Keratinocyte (primary cell): Measurements from ENCODE around the gene F5. TPM values are rescaled to one million over a fixed set of nuclear protein-coding genes. Genes with fewer than 3 reads are reported as not detected.

Source experiments
- DNase-seq: peaks from one replicate; pipeline ENCODE4 v3.0.0-alpha.2; 2011; ENCODE audit warnings: low read depth, missing footprints, low spot score
- FAIRE-seq: peaks from 2 replicates; lab custom pipeline; 2011; peaks lifted over from hg19 to GRCh38; lab: Jason Lieb, UNC
- H2AFZ ChIP-seq: 2 replicates; pipeline ENCODE4 v1.6.0; 2012; ENCODE audit warnings: low read length, control low read depth, inconsistent platforms; ENCODE audit not compliant: control insufficient read depth
- H3K27ac ChIP-seq: 2 replicates; pipeline ENCODE4 v1.5.1; 2011; ENCODE audit warnings: low read length; ENCODE audit not compliant: control insufficient read depth, insufficient read depth
- H3K27me3 ChIP-seq: 3 replicates; pipeline ENCODE4 v1.6.0; 2011; ENCODE audit warnings: low read length; ENCODE audit not compliant: control insufficient read depth, insufficient read depth; ENCODE audit errors: extremely low read depth
- H3K36me3 ChIP-seq, 2 experiments: 2 replicates in 1 of 2; 3 replicates in 1 of 2; pipeline ENCODE4 v1.5.1; 2011; ENCODE audit warnings: low read length in 2 of 2, mild to moderate bottlenecking in 1 of 2; ENCODE audit not compliant: control insufficient read depth in 2 of 2, insufficient read depth in 2 of 2; ENCODE audit errors: extremely low read depth in 1 of 2
- H3K4me1 ChIP-seq: 3 replicates; pipeline ENCODE4 v1.5.1; 2011; ENCODE audit warnings: low read length; ENCODE audit not compliant: control insufficient read depth, insufficient read depth; ENCODE audit errors: extremely low read depth
- H3K4me2 ChIP-seq: 3 replicates; pipeline ENCODE4 v1.6.0; 2011; ENCODE audit warnings: low read depth, low read length; ENCODE audit not compliant: control insufficient read depth, insufficient read depth; ENCODE audit errors: extremely low read depth
- H3K4me3 ChIP-seq, 3 experiments: fragments of 200-600 bp in 1 of 3; sonication (generic) in 1 of 3; 2 replicates in 2 of 3; 3 replicates in 1 of 3; pipeline ENCODE4 v1.5.1; 2011 to 2016; ENCODE audit warnings: low read length in 3 of 3, mild to moderate bottlenecking in 3 of 3, control low read depth in 2 of 3, inconsistent platforms in 1 of 3, low read depth in 1 of 3, mixed read lengths in 1 of 3, mixed run types in 1 of 3, moderate library complexity in 1 of 3; ENCODE audit not compliant: control insufficient read depth in 2 of 3, insufficient read depth in 2 of 3; ENCODE audit errors: extremely low read depth in 1 of 3
- H3K79me2 ChIP-seq: 2 replicates; pipeline ENCODE4 v1.6.0; 2012; ENCODE audit warnings: low read length; ENCODE audit not compliant: control insufficient read depth, insufficient read depth
- H3K9ac ChIP-seq: 3 replicates; pipeline ENCODE4 v1.6.0; 2011; ENCODE audit warnings: low read length; ENCODE audit not compliant: control insufficient read depth, insufficient read depth; ENCODE audit errors: extremely low read depth
- H3K9me1 ChIP-seq: 3 replicates; pipeline ENCODE4 v1.6.0; 2011; ENCODE audit warnings: low read length; ENCODE audit not compliant: control insufficient read depth, insufficient read depth; ENCODE audit errors: extremely low read depth
- H3K9me3 ChIP-seq: 2 replicates; pipeline ENCODE4 v1.5.1; 2012; ENCODE audit warnings: low read depth, low read length; ENCODE audit not compliant: control insufficient read depth
- H4K20me1 ChIP-seq: 3 replicates; pipeline ENCODE4 v1.6.0; 2011; ENCODE audit warnings: low read length; ENCODE audit not compliant: control insufficient read depth, insufficient read depth; ENCODE audit errors: extremely low read depth
- EZH2 ChIP-seq: IDR thresholded peaks from one replicate; pipeline ENCODE4 v1.6.1; 2012; ENCODE audit warnings: inconsistent platforms, mild to moderate bottlenecking, low read length, moderate library complexity
- dilution Hi-C: fragments of 300-500 bp; cut with MboI; formaldehyde crosslinking; loops from one replicate; pipeline ENCODE4 v1.7.0; 2020; ENCODE audit warnings: low sequenced_read_pairs; ENCODE audit not compliant: extremely low pct_ligation_motif_present
- polyA plus RNA-seq, 5 experiments: library from polyadenylated mRNA; depleted of rRNA in 3 of 5; stranded (reverse) in 3 of 5; stranded (forward) in 1 of 5; unstranded in 1 of 5; fragments of >200 nt; gene quantifications; 1 replicate in 1 of 5; 2 replicates in 3 of 5; 3 replicates in 1 of 5; pipeline versions ENCODE4 v1.2.1 to v1.2.3, GENCODE V29; 2011 to 2012; ENCODE audit warnings: missing spikeins in 2 of 5, low read depth in 1 of 5, low replicate concordance in 1 of 5
- TF ChIP-seq, protein P1 (sequence below), 3 experiments: IDR thresholded peaks in 1 of 3; conservative IDR thresholded peaks in 1 of 3; optimal IDR thresholded peaks in 1 of 3; 2 replicates in 2 of 3; 3 replicates in 1 of 3; pipeline versions ENCODE3 to v1.5.1; 2011; ENCODE audit warnings: low read length in 3 of 3, mild to moderate bottlenecking in 3 of 3, moderate library complexity in 2 of 3, control low read depth in 1 of 3, inconsistent platforms in 1 of 3; ENCODE audit not compliant: insufficient read depth in 2 of 3; ENCODE audit errors: extremely low read depth in 1 of 3

The F5 gene
- polyA plus RNA-seq, 1 donor (not counting 4 experiments of a cell fraction or from before 2014, with no cell fraction given): 0.01 TPM

DNA sequence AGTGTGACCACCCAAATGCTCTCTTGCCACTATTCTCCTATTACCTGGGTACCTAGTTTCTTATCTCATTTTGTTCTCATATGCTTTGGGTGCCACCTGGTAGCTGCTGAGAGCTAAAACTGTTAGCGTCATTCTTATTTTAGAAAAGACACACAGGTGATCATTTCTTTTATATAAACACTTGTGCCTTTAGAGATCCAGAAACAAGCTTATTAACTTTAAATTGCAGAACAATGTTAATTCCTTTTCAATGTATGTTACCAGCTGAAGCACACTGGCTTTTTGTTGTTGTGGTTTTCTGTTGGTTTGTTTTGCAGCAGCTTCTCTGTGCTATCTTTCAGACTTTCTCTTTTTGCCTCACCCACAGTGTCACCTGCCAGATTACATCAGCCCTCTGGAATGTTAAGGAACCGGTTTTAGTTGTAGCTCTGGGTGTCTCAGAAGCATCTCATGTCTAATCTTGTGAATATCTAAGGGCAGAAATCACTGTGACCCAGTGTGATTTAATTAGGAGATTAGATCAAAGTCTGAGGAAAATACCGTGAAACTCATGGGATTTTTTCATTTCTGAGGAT lies 57.1 kb downstream of the F5 start:
- peak; percentile 94 for FAIRE-seq
- Histone ChIP-seq H3K4me3 (peak overlapping the region in 2 of 3 experiments; percentile 50 to 56), H3K4me2 (peak overlapping the region; percentile 85), H3K4me1 (peaks cover 32% of the 10 kb centered on the region), H3K9me1 (no peaks in the 10 kb centered on the region), H3K79me2 (no peaks in the 10 kb centered on the region), H3K27ac (peak overlapping the region; percentile 77), H3K27me3 (no peaks in the 10 kb centered on the region), H3K9me3 (no peaks in the 10 kb centered on the region), H2AFZ (no peak overlapping the region), H3K36me3 (no peaks in the 10 kb centered on the region), H4K20me1 (no peaks in the 10 kb centered on the region), H3K9ac (peak overlapping the region; percentile 67)
- TF ChIP-seq, protein P1, sequence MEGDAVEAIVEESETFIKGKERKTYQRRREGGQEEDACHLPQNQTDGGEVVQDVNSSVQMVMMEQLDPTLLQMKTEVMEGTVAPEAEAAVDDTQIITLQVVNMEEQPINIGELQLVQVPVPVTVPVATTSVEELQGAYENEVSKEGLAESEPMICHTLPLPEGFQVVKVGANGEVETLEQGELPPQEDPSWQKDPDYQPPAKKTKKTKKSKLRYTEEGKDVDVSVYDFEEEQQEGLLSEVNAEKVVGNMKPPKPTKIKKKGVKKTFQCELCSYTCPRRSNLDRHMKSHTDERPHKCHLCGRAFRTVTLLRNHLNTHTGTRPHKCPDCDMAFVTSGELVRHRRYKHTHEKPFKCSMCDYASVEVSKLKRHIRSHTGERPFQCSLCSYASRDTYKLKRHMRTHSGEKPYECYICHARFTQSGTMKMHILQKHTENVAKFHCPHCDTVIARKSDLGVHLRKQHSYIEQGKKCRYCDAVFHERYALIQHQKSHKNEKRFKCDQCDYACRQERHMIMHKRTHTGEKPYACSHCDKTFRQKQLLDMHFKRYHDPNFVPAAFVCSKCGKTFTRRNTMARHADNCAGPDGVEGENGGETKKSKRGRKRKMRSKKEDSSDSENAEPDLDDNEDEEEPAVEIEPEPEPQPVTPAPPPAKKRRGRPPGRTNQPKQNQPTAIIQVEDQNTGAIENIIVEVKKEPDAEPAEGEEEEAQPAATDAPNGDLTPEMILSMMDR (optimal IDR thresholded peaks at IDR 0.05 in 1 of 3, IDR thresholded peaks at IDR 0.05 in 1 of 3, conservative IDR thresholded peaks at IDR 0.05 in 1 of 3; ENCODE audit: extremely low read depth in 1 of 3, insufficient read depth in 2 of 3, low read length in 3 of 3): no peak
- no peak for TF ChIP-seq EZH2
- dilution Hi-C loops: no loop called here
- no peak for DNase-seq

DNA sequence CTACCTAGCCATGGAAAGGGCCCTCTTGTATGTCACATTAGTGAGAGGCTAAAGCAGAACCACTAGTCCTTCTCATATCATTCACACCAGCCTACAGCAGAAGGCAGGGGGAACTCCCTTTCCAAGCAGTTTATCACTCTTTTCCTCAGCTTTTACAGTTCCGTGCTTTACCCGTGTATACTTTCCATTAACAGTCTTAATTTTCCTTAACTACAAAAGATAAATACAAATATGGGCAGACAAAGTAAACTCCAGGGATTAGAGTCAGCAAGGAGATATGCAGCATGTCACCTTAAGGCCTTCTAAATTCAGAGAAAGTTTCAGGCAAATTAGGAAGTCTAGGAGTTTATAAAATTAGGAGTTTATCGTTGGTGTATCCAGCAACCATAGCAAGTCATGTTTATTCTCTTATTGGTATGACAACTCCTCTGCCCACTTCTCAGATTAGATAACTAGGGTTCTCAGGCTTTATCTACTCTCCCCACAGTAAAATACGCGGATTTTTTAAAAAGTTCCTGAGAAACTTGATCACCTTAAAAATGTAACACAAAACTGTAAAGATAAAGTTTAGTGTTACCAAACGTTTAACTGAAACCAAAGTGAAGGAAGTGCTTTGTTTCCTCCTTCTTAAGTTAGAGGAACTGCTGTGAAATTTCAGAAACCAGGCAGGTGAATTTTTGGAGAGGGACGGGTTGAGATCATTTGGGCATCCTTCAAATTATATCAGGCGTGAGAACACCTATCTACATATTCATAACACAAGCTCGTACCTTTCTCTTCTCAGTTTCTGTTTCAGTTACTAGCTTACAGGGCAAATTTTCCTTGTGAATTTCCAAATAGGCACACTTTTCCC lies 57.8 kb downstream of the F5 start:
- dilution Hi-C loops: no loop called here
- H3K9ac ChIP-seq: peak overlapping the region; percentile 67
- H3K27me3 ChIP-seq: no peaks in the 10 kb centered on the region
- H3K27ac ChIP-seq: peak overlapping the region; percentile 77
- no peaks in the 10 kb centered on the region for H4K20me1 ChIP-seq
- no peak for DNase-seq
- H3K9me1 ChIP-seq: no peaks in the 10 kb centered on the region
- peaks cover 32% of the 10 kb centered on the region for H3K4me1 ChIP-seq
- no peaks in the 10 kb centered on the region for H3K79me2 ChIP-seq
- H3K9me3 ChIP-seq: no peaks in the 10 kb centered on the region
- no peaks in the 10 kb centered on the region for H3K36me3 ChIP-seq
- peak overlapping the region in 2 of 3 experiments; percentile 50 to 56 for H3K4me3 ChIP-seq
- TF ChIP-seq, protein P1 (optimal IDR thresholded peaks at IDR 0.05 in 1 of 3, IDR thresholded peaks at IDR 0.05 in 1 of 3, conservative IDR thresholded peaks at IDR 0.05 in 1 of 3; ENCODE audit: extremely low read depth in 1 of 3, insufficient read depth in 2 of 3, low read length in 3 of 3): no peak
- H2AFZ ChIP-seq: peak overlapping the region; percentile 18
- H3K4me2 ChIP-seq: peak overlapping the region; percentile 85
- no peak for FAIRE-seq
